Measurements from ENCODE around the gene APOF. TPM values are rescaled to one million over a fixed set of nuclear protein-coding genes. Genes with fewer than 3 reads are reported as not detected.

APOF gene
- total RNA-seq, 4 donors from 2014 or later, result not detected

GRCh38 chr12:56361487-56362129 is 1.0 kb downstream of the APOF start:
- Histone ChIP-seq H3K4me3 (no peak overlapping the region), H3K36me3 (peaks cover 0 to under 1% (median 0%) of the 10 kb centered on the region in 3 donors), H3K27me3 (no peaks in the 10 kb centered on the region), H3K27ac (no peak overlapping the region), H3K4me1 (peaks cover 0 to 29% (median 21%) of the 10 kb centered on the region in 4 donors), H3K9me3 (no peaks in the 10 kb centered on the region)
- WGBS, 2 donors, result 79 to 83% methylated on average over 8 of the region's 8 CpGs
- TF ChIP-seq POLR2A (IDR thresholded peaks at IDR 0.05), result no peak
- TF ChIP-seq, protein P1, sequence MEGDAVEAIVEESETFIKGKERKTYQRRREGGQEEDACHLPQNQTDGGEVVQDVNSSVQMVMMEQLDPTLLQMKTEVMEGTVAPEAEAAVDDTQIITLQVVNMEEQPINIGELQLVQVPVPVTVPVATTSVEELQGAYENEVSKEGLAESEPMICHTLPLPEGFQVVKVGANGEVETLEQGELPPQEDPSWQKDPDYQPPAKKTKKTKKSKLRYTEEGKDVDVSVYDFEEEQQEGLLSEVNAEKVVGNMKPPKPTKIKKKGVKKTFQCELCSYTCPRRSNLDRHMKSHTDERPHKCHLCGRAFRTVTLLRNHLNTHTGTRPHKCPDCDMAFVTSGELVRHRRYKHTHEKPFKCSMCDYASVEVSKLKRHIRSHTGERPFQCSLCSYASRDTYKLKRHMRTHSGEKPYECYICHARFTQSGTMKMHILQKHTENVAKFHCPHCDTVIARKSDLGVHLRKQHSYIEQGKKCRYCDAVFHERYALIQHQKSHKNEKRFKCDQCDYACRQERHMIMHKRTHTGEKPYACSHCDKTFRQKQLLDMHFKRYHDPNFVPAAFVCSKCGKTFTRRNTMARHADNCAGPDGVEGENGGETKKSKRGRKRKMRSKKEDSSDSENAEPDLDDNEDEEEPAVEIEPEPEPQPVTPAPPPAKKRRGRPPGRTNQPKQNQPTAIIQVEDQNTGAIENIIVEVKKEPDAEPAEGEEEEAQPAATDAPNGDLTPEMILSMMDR (IDR thresholded peaks at IDR 0.05), result no peak
- no peak for DNase-seq (ENCODE audit: low spot score in 2 of 2)

DNA sequence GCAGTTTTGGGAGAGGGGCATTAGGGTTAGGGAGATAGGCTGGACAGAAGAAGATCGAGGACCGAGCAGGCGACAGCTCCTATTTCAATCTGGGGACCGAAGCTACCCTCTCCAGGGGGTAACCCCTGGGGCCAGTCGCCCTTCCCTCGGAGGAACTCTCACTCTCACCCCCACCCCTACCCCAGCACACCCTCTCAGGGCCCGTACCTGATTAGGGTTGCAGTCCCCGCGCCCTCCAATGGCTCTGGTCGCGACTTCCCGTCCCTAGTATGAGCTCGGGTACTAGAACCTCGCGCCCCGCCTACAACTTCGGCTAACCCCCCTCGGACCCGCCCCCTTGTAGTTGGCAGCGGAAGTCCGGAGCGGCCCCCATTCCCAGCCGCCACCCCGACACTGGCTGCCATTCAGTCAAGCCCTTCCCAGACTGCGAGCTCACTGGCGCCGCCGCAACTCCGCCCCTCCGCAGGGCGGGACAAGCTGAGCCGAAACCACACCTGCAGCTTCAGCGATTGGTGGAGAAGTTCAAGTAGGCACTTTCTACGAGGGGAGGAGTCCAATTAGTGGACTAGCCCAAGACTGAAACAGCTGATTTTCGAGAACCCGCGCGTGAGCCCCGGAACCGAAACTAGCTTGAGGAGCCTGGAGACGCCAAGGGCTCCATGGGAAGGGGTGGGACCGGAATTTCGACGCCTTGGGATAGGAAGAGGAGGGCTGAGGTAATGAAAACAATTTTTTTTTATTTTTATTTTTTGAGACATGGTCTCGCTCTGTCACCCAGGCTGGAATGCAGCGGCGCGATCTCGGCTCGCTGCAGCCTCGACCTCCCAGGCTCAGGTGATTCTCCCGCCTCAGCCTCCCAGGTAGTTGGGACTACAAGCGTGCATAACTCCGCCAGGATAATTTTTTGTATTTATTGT is 2.5 kb downstream of the APOF start, which contains the start of gene STAT2:
Gene STAT2, minus strand, starts transcription at position 257 of the 917 bp plus-strand sequence. CDS start 3,536 bp downstream, outside the sequence.
- no peaks in the 10 kb centered on the region for H3K9me3 ChIP-seq
- H3K4me1 ChIP-seq, result peaks cover 0 to 29% (median 21%) of the 10 kb centered on the region in 4 donors
- peak within 1 kb of the TSS; percentile 89 to 95 (median 94) for H3K27ac ChIP-seq
- peak; percentile 96 to 98 for DNase-seq (ENCODE audit: low spot score in 2 of 2)
- peaks cover under 1 to 16% (median 8%) of the 10 kb centered on the region in 3 donors for H3K36me3 ChIP-seq
- WGBS, 2 donors, result 1% methylated on average over 44 to 48 of the region's 54 CpGs
- TF ChIP-seq EP300 (IDR thresholded peaks at IDR 0.05) (peak; percentile 94 to 97), POLR2A (IDR thresholded peaks at IDR 0.05) (peak; percentile 54 to 75)
- TF ChIP-seq, protein P1 (IDR thresholded peaks at IDR 0.05), result peak in 4 of 5 experiments; percentile 5 to 25 (median 8)
- H3K27me3 ChIP-seq, result no peaks in the 10 kb centered on the region
- H3K4me3 ChIP-seq, result peak within 1 kb of the TSS; percentile 67 to 78 (median 72)

- Histone ChIP-seq H3K4me1 (peaks cover 0 to 29% (median 21%) of the 10 kb centered on the region in 4 donors), H3K27ac (peak overlapping the region; percentile 84 to 95 (median 88)), H3K9me3 (no peaks in the 10 kb centered on the region), H3K27me3 (no peaks in the 10 kb centered on the region), H3K4me3 (peak overlapping the region; percentile 67 to 78 (median 72)), H3K36me3 (peaks cover 7 to 27% (median 19%) of the 10 kb centered on the region in 3 donors)
- TF ChIP-seq, protein P1 (IDR thresholded peaks at IDR 0.05), result no peak
- TF ChIP-seq EP300 (IDR thresholded peaks at IDR 0.05) (peak; percentile 65 to 81), POLR2A (IDR thresholded peaks at IDR 0.05) (peak; percentile 4 to 46)
- peak in 1 of 2 donors; percentile 40 for DNase-seq (ENCODE audit: low spot score in 2 of 2)
- WGBS, 2 donors, result 0% methylated on average over 1 of the region's 1 CpG
These were observed 3.7 kb downstream of the APOF start for GRCh38 chr12:56358836-56359532.

DNA sequence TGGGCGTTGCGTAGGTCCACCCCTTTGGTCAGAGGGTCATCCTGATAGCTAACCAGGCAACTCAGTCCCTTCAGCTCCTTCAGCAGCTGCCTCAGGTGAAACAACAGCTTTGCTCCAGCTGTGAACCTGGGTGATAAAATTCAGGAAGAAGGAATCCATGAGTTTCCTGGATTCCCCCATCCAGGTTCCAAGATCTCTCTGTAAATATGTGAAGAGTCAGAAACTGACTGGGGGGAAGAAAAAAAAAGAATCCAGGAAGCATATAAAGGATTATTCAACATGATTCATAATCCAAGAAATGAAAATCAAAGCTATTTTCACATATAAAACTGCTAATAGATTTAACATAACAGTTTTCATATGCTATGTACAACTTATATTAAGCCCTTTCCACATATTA is 11.3 kb downstream of the APOF start:
- Histone ChIP-seq H3K27ac (no peak overlapping the region), H3K4me3 (no peak overlapping the region), H3K36me3 (peaks cover 9 to 100% (median 35%) of the 10 kb centered on the region in 3 donors), H3K9me3 (no peaks in the 10 kb centered on the region), H3K4me1 (no peaks in the 10 kb centered on the region), H3K27me3 (no peaks in the 10 kb centered on the region)
- TF ChIP-seq POLR2A (IDR thresholded peaks at IDR 0.05), result no peak
- TF ChIP-seq EP300 (IDR thresholded peaks at IDR 0.05), result no peak
- TF ChIP-seq, protein P1 (IDR thresholded peaks at IDR 0.05), result no peak
- no peak for DNase-seq (ENCODE audit: low spot score in 2 of 2)
- 77 to 87% methylated on average over 2 of the region's 2 CpGs for WGBS, 2 donors

Data from tibial nerve (tissue), 4 donors.